Activated CD4-positive, alpha-beta T cell treated with anti-CD3 and anti-CD28 coated beads, Interleukin-2, amount 10 ng/mL, durations not matched to agents 24 days and 14 days (primary cell): ENCODE results near the gene TAP1. TPM values are rescaled to one million over a fixed set of nuclear protein-coding genes. Genes with fewer than 3 reads are reported as not detected.

Experiments used
- total RNA-seq: library from RNA; stranded (reverse); gene quantifications from 2 replicates; pipeline ENCODE4 v1.2.3, GENCODE V29; 2022

TAP1 gene
- total RNA-seq, 1 donor from 2014 or later = 275 TPM

Other genes with a start within 250 kb of the TAP1 start
- 3.6 and 4.0 TPM in 2 replicates for gene HLA-DQA1, start 216.3 kb downstream of the TAP1 start, total RNA-seq
- gene HLA-DQB1, start 187.0 kb downstream of the TAP1 start, total RNA-seq = 1.5 and 1.6 TPM in 2 replicates
- gene HLA-DQA2, start 112.3 kb downstream of the TAP1 start, total RNA-seq = 0.45 and 0.65 TPM in 2 replicates
- gene HLA-DQB2, start 90.2 kb downstream of the TAP1 start, total RNA-seq = 0.28 and 0.72 TPM in 2 replicates
- gene HLA-DOB, start 36.7 kb downstream of the TAP1 start, total RNA-seq = 2.8 and 4.2 TPM in 2 replicates
- 152 and 163 TPM in 2 replicates for gene TAP2, start 15.0 kb downstream of the TAP1 start, total RNA-seq
- gene PSMB8, start 9.7 kb downstream of the TAP1 start, total RNA-seq = 342 and 353 TPM in 2 replicates
- 249 and 257 TPM in 2 replicates for gene PSMB9, start 488 bp upstream of the TAP1 start, total RNA-seq
- 0.75 and 0.80 TPM in 2 replicates for gene HLA-DMB, start 87.3 kb upstream of the TAP1 start, total RNA-seq
- gene HLA-DMA, start 99.4 kb upstream of the TAP1 start, total RNA-seq = 8.1 and 8.7 TPM in 2 replicates
- gene BRD2, start 114.9 kb upstream of the TAP1 start, total RNA-seq = 320 TPM in 2 replicates
- 0.21 and 0.38 TPM in 2 replicates for gene HLA-DOA, start 155.9 kb upstream of the TAP1 start, total RNA-seq
- 38.5 and 42.6 TPM in 2 replicates for gene HLA-DPA1, start 219.9 kb upstream of the TAP1 start, total RNA-seq
- gene HLA-DPB1, start 222.3 kb upstream of the TAP1 start, total RNA-seq = 4.7 and 6.2 TPM in 2 replicates